OCI-M2 (cell line): ENCODE results near the gene PANK4.

Experiments used
- DNase-seq: peaks from one replicate; lab custom pipeline; 2025; ENCODE audit not compliant: unreplicated experiment; lab: John Stamatoyannopoulos, UW

PANK4 gene

GRCh38 chr1:2501041-2501819 is 25.2 kb downstream of the PANK4 start:
- no peak for DNase-seq

DNA sequence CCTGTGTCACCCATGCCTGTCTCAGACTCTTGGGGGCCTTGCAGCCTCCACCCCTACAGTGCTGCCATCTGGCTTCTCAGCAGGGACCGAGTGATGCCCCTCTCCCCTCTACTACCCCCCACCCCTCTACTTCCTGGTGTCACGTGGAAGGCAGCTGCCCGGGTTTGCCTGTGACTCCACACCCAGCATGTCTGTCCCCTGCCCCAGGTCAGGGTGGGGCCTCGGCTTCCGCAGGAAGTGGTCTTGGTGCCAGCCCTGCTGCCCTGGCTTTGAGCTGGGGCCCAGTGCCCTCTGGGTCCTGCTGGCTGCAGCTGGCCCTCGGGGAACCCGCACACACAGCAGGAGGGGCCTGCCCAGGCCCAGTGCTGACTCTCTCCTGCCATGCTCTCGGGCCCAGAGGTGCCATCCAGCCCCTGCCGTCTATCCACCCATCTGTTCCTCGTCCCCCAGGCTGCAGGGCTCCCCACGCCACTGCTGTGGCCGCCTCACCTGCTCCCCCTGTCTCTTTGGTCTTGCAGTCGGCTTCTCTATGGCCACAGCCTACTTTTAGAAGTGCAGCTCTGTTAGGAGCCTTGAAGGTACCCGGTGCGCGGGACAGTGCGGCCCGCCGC is 26.3 kb downstream of the PANK4 start:
- no peak for DNase-seq

DNA sequence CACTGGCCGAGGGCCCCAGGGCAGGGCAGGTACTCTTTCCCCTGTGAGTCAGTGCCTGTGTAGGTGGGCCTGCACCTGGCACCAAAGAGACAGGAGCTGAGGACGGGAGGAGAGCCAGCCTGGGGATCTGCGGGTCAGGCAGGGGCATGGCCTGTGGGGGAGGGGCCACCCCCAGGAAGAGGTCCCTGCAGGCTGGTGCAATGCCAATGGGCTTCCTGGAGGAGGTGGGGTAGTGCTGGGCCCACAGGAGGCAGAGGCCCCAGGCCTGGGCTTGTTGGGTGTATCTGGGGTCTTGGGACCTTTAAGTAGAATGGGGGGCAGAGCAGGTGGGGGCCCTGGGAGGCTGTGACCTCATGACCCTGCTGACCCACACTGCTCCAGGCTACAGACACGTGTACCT is 27.1 kb downstream of the PANK4 start:
- DNase-seq, result no peak

DNA sequence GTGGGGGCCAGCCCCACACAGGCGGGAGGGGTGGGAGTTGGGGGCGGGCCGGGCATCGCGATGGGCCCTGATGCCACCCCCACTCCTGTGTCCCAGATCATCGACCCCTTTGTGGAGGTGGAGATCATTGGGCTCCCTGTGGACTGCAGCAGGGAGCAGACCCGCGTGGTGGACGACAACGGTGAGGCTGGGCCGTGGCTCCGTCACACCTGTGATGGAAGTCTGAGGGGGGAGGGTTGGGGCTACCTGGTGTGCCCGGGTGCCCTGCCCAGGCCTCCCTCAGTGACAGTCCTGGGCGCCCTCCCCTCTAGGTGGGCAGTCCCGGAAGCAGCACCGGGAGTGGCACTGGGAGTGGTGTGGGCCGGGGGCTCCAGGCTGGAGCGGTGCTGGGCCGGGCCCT is 27.7 kb downstream of the PANK4 start:
- DNase-seq, result no peak

DNA sequence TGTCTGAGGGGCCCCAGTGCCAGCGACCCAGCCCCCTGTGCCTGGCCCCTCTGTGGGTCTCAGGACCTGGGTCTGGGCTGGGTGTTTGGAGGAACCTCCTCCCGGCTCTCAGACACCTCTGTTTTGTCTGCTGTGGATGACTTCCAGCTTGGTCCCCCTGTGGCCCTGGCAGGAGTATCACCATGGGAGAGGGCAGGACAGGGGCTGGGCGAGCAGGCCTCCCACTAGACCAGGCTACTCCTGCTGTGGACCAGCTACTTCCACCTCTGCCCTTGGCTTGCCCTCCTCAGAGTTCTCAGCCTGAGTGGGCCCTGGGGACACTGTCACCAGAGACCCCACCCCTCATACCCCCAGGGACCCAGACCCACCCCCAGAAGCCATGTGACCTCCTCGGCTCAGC is 28.5 kb downstream of the PANK4 start:
- no peak for DNase-seq

GRCh38 chr1:2496746-2497145 is 29.6 kb downstream of the PANK4 start:
- DNase-seq, result no peak

GRCh38 chr1:2496087-2496622 is 30.2 kb downstream of the PANK4 start:
- no peak for DNase-seq

GRCh38 chr1:2495546-2495945 is 30.9 kb downstream of the PANK4 start:
- no peak for DNase-seq

DNA sequence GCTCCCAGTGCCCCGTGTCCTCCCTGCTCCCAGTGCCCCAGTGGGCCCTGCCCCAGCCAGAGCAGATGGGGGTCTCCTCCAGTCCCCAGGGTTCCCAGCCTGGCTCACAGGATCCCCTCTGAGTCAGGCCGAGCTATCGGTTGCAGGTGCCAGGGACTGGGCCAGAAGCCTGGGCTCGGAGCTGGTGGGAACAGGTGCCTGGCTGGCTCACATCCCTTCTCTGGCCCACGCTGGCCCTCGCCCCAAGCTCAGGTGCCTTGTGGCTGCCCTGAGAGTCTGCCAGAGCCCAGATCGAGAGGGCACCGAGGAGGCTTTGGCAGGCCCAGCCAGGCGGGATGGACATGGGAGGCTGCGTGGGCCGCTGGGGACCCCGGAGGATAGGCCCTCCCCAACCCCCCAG is 31.4 kb downstream of the PANK4 start:
- no peak for DNase-seq

DNA sequence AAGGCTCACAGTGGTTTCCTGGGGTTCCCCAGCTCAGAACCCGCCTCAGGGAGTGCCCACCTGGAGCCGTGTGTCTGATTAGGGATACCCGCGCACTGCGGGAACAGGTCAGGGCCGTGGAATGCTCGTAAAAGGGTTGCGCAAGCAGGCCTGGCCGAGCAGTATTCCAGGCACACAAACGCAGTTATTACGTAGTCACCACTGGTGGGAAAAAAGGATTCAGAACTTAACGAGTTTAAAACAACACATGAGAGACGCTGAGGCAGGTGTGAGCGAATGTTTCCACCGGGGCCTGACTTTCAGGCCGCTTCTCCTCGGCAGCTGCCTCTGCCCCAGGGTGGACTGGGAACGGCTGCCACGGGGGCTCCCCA is 32.1 kb downstream of the PANK4 start:
- no peak for DNase-seq

- DNase-seq, result no peak
These were observed 32.6 kb downstream of the PANK4 start for GRCh38 chr1:2493691-2494322.

DNA sequence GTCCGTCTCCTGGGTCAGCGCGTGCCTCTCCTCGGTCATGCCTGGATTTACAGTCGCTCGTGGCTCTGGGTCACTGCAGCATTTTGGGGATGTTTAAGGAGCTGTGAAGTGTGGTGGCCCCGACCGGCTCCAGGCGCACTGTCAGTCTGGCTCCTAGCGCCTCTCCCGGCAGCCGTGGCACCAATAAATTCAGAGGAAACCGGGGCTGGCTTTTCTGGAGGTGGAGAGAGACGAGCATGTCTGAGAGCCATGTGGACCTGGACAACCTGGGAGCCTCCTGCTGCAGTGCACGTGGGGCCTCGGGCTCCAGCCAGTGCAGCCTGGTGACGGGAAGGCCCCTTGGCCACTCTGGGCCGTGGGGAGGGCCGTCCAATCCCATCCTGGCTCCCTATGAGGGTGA is 33.2 kb downstream of the PANK4 start:
- DNase-seq, result no peak

- no peak for DNase-seq
These were observed 34.3 kb downstream of the PANK4 start for GRCh38 chr1:2492091-2492490.

DNA sequence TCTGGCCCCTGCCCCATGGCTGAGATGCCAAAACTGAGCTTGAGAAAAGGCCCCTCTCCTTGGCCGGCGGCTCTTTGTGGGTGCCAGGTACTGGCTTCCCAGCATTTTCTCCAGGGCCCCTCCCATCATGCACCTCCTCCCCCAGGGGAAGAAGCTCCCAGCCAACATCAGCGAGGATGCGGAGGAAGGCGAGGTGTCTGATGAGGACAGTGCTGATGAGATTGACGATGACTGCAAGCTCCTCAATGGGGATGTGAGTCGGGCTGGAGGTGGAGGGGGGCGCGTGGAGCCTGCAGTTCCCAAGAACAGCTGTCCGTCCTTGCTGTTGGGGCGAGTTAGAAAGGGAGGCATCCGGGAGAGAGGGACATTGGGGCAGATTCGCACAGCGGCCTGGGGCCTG is 36.8 kb downstream of the PANK4 start:
- DNase-seq, result no peak

GRCh38 chr1:2488688-2489087 is 37.7 kb downstream of the PANK4 start:
- DNase-seq, result no peak

GRCh38 chr1:2486558-2486957 is 39.8 kb downstream of the PANK4 start:
- DNase-seq, result no peak

DNA sequence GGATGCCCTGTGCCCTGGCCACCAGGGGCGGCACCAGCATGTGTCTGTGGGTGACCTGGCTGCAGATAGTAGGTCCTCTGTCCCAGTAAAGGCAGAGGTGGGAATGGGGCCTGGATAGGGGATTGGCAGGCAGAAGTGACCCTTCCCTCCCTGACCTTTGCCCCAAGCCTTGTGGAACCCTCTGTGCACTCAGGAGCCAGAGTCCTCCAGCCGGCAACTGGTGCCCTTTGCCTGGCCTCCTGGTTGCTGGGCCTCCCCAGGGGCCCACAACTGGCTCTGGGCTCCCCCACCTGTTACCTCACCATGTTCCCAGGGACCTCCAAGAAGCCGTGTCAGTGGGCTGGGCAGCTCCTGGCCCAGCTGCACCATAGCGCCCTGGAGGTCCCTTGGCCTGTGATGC is 40.4 kb downstream of the PANK4 start:
- no peak for DNase-seq

DNA sequence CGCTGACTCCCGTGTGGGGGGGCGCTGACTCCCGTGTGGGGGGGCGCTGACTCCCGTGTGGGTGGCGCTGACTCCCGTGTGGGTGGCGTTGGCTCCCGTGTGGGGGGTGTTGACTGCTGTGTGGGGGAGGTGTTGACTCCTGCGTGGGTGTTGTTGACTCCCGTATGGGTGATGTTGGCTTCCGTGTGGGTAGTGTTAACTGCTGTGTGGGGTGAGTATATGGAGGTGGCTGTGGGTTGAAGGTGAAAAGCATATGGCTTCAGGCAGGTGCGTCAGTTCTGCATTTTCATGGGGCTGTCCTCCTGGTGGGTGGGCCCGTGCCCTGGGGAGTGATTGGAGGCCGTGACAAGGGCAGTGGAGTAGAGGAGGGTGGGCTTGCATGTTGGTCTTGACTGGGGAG is 42.4 kb downstream of the PANK4 start:
- no peak for DNase-seq

DNA sequence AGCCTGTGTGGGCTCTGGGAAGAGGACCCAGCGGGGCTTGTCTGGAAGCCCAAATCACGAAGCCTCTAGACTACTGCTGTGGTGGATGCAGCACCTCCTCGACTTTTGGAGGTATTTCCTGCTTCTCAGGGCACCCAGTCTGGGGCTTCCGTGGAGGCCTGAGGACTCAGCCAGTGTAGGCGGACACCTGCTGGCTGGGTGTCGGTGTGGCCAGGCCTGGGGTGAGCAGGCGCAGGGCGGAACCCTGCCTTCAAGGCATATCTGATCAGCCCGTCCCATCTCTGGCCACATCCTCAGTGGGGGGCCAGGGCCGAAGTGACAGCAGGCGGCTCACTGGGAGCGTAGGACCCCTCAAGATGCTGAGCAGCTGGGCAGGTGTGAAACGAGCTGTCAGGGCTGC is 43.4 kb downstream of the PANK4 start:
- DNase-seq, result no peak

- DNase-seq, result no peak
These were observed 43.8 kb downstream of the PANK4 start for GRCh38 chr1:2482588-2482987.

DNA sequence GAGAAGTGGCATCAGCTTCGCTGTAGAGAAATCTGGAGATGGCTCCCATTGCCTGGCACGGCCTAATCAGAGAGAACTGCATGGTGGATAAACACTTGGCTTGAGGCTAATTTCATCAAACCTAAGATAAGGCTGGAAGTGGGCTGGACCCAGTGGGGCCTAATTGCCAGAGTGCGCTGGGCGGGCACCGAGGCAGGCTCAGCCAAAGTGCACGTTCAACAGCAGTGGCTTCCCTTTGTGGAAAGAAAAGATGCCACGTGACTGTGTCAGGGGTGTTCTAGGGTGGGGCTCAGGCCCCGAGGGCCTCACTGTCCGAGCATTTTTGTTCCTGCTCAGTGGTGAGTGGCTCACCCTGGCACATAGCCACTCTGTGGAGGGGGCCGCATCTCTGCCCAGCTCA is 44.5 kb downstream of the PANK4 start:
- no peak for DNase-seq

DNA sequence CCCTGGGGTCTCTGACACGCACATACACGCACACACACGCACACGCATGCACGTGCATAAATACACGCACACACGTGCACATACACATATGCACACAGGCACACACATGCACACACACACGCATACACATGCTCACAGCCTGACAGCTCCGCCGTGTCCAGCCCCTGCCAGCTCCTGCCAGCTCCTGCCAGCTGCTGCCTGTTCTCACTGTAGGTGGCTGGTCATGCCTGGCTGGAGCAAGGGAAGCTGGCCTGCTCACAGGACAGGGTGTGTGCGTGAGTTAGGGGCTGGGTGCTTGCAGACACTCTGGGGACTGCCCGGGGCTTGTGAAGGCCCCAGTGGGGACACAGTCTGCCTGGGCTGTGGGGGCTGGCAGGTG is 45.4 kb downstream of the PANK4 start:
- no peak for DNase-seq
